B cell (primary cell): ENCODE measurements around the gene NF2. TPM values are rescaled to one million over a fixed set of nuclear protein-coding genes. Genes with fewer than 3 reads are reported as not detected.

Experiments
- ATAC-seq: fragments of 200-7000 bp; cut with Tn5 transposase; one replicate; pipeline ENCODE4 v1.10.0; 2021; ENCODE audit warnings: low read depth, mild to moderate bottlenecking, moderate number of reproducible peaks, moderate library complexity
- CTCF ChIA-PET: fragments of 350-600 bp; sonication (Branson Sonifier 250); formaldehyde crosslinking; loops from one replicate; lab custom pipeline; 2021; ENCODE audit warnings: antibody characterized with exemption, inconsistent platforms; lab: Charles Lee
- POLR2A ChIA-PET: fragments of 350-600 bp; sonication (Branson Sonifier 250); formaldehyde crosslinking; loops from one replicate; lab custom pipeline; 2021; ENCODE audit warnings: antibody characterized with exemption; lab: Charles Lee
- DNase-seq: peaks from one replicate; pipeline ENCODE4 v3.0.0; 2013
- H2AFZ ChIP-seq: 2 replicates; pipeline ENCODE4 v1.6.1; 2012; ENCODE audit warnings: mild to moderate bottlenecking, low read depth, low read length; ENCODE audit not compliant: insufficient read depth, poor library complexity, severe bottlenecking
- H3K27ac ChIP-seq, 2 donors: 1 replicate in 1 of 2; 2 replicates in 1 of 2; pipeline ENCODE4 v1.5.1; 2012 to 2013; ENCODE audit warnings: low read length in 2 of 2, mild to moderate bottlenecking in 2 of 2, moderate library complexity in 1 of 2
- H3K27me3 ChIP-seq, 4 experiments: fragments of 200-600 bp in 1 of 4; sonication (generic) in 1 of 4; replicated peaks in 1 of 4; 1 replicate in 2 of 4; 2 replicates in 2 of 4; pipeline versions ENCODE4 v1.6.1 to v1.7.0; 2013 to 2016; ENCODE audit warnings: low read length in 3 of 4, mild to moderate bottlenecking in 2 of 4, mixed read lengths in 1 of 4, moderate library complexity in 1 of 4; ENCODE audit not compliant: insufficient read depth in 4 of 4, control insufficient read depth in 3 of 4; ENCODE audit errors: control extremely low read depth in 1 of 4
- H3K36me3 ChIP-seq, 2 experiments: replicated peaks in 1 of 2; 1 replicate in 1 of 2; 2 replicates in 1 of 2; pipeline versions ENCODE4 v1.6.1 to v1.7.1; 2013; ENCODE audit warnings: low read length in 1 of 2; ENCODE audit not compliant: insufficient read depth in 2 of 2, control insufficient read depth in 1 of 2; ENCODE audit errors: control extremely low read depth in 1 of 2, extremely low read depth in 1 of 2
- H3K4me1 ChIP-seq, 2 donors: fragments of 200-600 bp in 1 of 2; sonication (generic) in 1 of 2; 1 replicate in 1 of 2; 2 replicates in 1 of 2; pipeline versions ENCODE4 v1.5.1 to v1.6.1; 2013 to 2017; ENCODE audit warnings: low read length in 2 of 2; ENCODE audit not compliant: control insufficient read depth in 2 of 2, insufficient read depth in 2 of 2
- H3K4me2 ChIP-seq: replicated peaks from 2 replicates; pipeline ENCODE3; 2012; ENCODE audit warnings: mild to moderate bottlenecking, low read depth, low read length; ENCODE audit not compliant: poor library complexity, severe bottlenecking
- H3K4me3 ChIP-seq, 5 experiments: fragments of 200-600 bp in 1 of 5; sonication (generic) in 1 of 5; 1 replicate in 3 of 5; 2 replicates in 2 of 5; pipeline versions ENCODE4 v1.5.1 to v1.7.0; 2011 to 2016; ENCODE audit warnings: low read length in 4 of 5, mild to moderate bottlenecking in 4 of 5, low read depth in 2 of 5, control low read depth in 1 of 5, moderate library complexity in 1 of 5; ENCODE audit not compliant: insufficient read depth in 1 of 5; ENCODE audit errors: control extremely low read depth in 1 of 5, extremely low read depth in 1 of 5
- H3K79me2 ChIP-seq: fragments of 200-600 bp; sonication (generic); one replicate; pipeline ENCODE4 v1.6.0; 2016; ENCODE audit warnings: low read length; ENCODE audit not compliant: control insufficient read depth, insufficient read depth
- H3K9ac ChIP-seq: fragments of 200-600 bp; sonication (generic); 2 replicates; pipeline ENCODE4 v1.6.1; 2017; ENCODE audit warnings: mild to moderate bottlenecking, low read length, moderate library complexity
- H3K9me3 ChIP-seq, 3 donors: one replicate each; pipeline versions ENCODE4 v1.6.1 to v1.7.1; 2013; ENCODE audit warnings: low read length in 2 of 3; ENCODE audit not compliant: control insufficient read depth in 2 of 3, insufficient read depth in 1 of 3; ENCODE audit errors: control extremely low read depth in 1 of 3
- H4K20me1 ChIP-seq: 2 replicates; pipeline ENCODE4 v1.6.0; 2012; ENCODE audit warnings: mild to moderate bottlenecking, low read length; ENCODE audit not compliant: insufficient read depth, control insufficient read depth, poor library complexity, severe bottlenecking
- H3K27ac Mint-ChIP-seq: one replicate; pipeline ENCODE4 v1.8.0; 2021; ENCODE audit warnings: mixed read lengths
- H3K27me3 Mint-ChIP-seq: one replicate; pipeline ENCODE4 v1.8.0; 2021; ENCODE audit warnings: mixed read lengths
- H3K4me1 Mint-ChIP-seq: one replicate; pipeline ENCODE4 v1.8.0; 2021; ENCODE audit warnings: mixed read lengths
- H3K4me3 Mint-ChIP-seq: one replicate; pipeline ENCODE4 v1.8.0; 2021; ENCODE audit warnings: mixed read lengths
- H3K9me3 Mint-ChIP-seq: one replicate; pipeline ENCODE4 v1.8.0; 2022; ENCODE audit warnings: mixed read lengths; ENCODE audit not compliant: insufficient read depth
- CTCF ChIP-seq: fragments of 200-600 bp; IDR thresholded peaks from one replicate; pipeline ENCODE4 v1.8.0; 2022; ENCODE audit warnings: antibody characterized with exemption, mild to moderate bottlenecking
- EZH2 ChIP-seq: IDR thresholded peaks from 2 replicates; pipeline ENCODE4 v1.6.1; 2012; ENCODE audit warnings: borderline replicate concordance, low read depth, mild to moderate bottlenecking, moderate library complexity, low read length; ENCODE audit not compliant: insufficient read depth, poor library complexity, severe bottlenecking
- WGBS: methylation state at CpG from one replicate; pipeline ENCODE4 v1.1.5; 2013; ENCODE audit warnings: missing lambda C conversion rate; ENCODE audit not compliant: insufficient coverage; 5-methylcytosine and 5-hydroxymethylcytosine counted together
- intact Hi-C: fragments of 100-400 bp; cut with micrococcal nuclease; formaldehyde crosslinking; loops from one replicate; pipeline ENCODE4 v1.10.0; 2022
- polyA plus RNA-seq: library from polyadenylated mRNA; depleted of rRNA; stranded (reverse); fragments of >200 nt; gene quantifications from 2 replicates; pipeline ENCODE4 v1.2.3, GENCODE V29; 2012
- total RNA-seq, 2 donors: library from RNA; stranded (reverse); fragments of 120-200 nt in 1 of 2; gene quantifications; 1 replicate in 1 of 2; 2 replicates in 1 of 2; pipeline versions ENCODE4 v1.2.3 to v1.2.4, GENCODE V29; 2013 to 2022

NF2 gene
- total and polyA plus RNA-seq, 2 donors (not counting 1 experiment from before 2014, with no cell fraction given): 9.4 to 26.6 TPM

- no peak overlapping the region for H3K27ac ChIP-seq
- peaks cover 14% of the 10 kb centered on the region for H3K4me1 Mint-ChIP-seq
- intact Hi-C loops: loop anchor here (1.0 to 5.0 kb wide), 2 partner anchors 369 to 451 kb away; no protein-coding TSS in a partner anchor
- ChIA-PET CTCF (interaction anchor here (0.6 to 3.1 kb wide), 19 partner anchors 10 to 721 kb away, joined by 3 to 37 read pairs (median 4); partner anchors contain the start of gene THOC5), POLR2A (no interaction called here)
- H3K79me2 ChIP-seq: peaks cover 47% of the 10 kb centered on the region
- DNase-seq: peak; percentile 41
- peaks cover 0 to 3% of the 10 kb centered on the region in 2 donors for H3K4me1 ChIP-seq
- H3K27me3 ChIP-seq: no peaks in the 10 kb centered on the region
- H3K9ac ChIP-seq: no peak overlapping the region
- no peak for ATAC-seq
- H3K27ac Mint-ChIP-seq: no peak overlapping the region
- no peak overlapping the region for H2AFZ ChIP-seq
- no peaks in the 10 kb centered on the region for H3K27me3 Mint-ChIP-seq
- no CpG with 5 or more reads among the region's 3 CpGs for WGBS
- TF ChIP-seq CTCF: peak; percentile 67
- TF ChIP-seq EZH2: no peak
- no peak overlapping the region for H3K4me2 ChIP-seq
- peaks cover 0 to 22% of the 10 kb centered on the region in 2 experiments for H3K36me3 ChIP-seq
- no peaks in the 10 kb centered on the region for H3K9me3 ChIP-seq
- no peak overlapping the region for H3K4me3 Mint-ChIP-seq
- H3K4me3 ChIP-seq: no peak overlapping the region
- H3K9me3 Mint-ChIP-seq: no peaks in the 10 kb centered on the region
- H4K20me1 ChIP-seq: peaks cover 47% of the 10 kb centered on the region
Measured at GRCh38 chr22:29635734-29636357, 32.4 kb downstream of the NF2 start.

GRCh38 chr22:29636751-29637150, 33.3 kb downstream of the NF2 start:
- CTCF ChIA-PET: interaction anchor here (0.7 to 3.1 kb wide), 16 partner anchors 11 to 456 kb away, joined by 3 to 37 read pairs (median 4); partner anchors contain the start of gene THOC5
- Mint-ChIP-seq H3K4me3 (no peak overlapping the region), H3K9me3 (no peaks in the 10 kb centered on the region), H3K4me1 (peaks cover 14% of the 10 kb centered on the region), H3K27ac (no peak overlapping the region), H3K27me3 (no peaks in the 10 kb centered on the region)
- 100% methylated on average over 5 of the region's 7 CpGs for WGBS
- no peak for ATAC-seq
- intact Hi-C loops: loop anchor here (5.0 kb wide), 1 partner anchor 451 kb away; no protein-coding TSS in a partner anchor
- Histone ChIP-seq H2AFZ (no peak overlapping the region), H3K4me2 (no peak overlapping the region), H3K4me1 (peaks cover 0 to 3% of the 10 kb centered on the region in 2 donors), H3K4me3 (no peak overlapping the region), H3K27ac (no peak overlapping the region), H4K20me1 (peaks cover 47% of the 10 kb centered on the region), H3K9ac (no peak overlapping the region), H3K27me3 (no peaks in the 10 kb centered on the region), H3K9me3 (no peaks in the 10 kb centered on the region), H3K36me3 (peaks cover 0 to 27% of the 10 kb centered on the region in 2 experiments), H3K79me2 (peaks cover 38% of the 10 kb centered on the region)
- TF ChIP-seq EZH2 (no peak), CTCF (no peak)
- DNase-seq: no peak
- POLR2A ChIA-PET: no interaction called here
